HCT116 (cell line): Measurements from ENCODE around the gene B3GALT5.

Experiments
- CTCF ChIP-seq, 3 experiments: fragments of 200-600 bp in 1 of 3; sonication (generic) in 1 of 3; IDR thresholded peaks in 2 of 3; conservative IDR thresholded peaks in 1 of 3; 2 replicates each; pipeline ENCODE4 v1.5.1; 2012 to 2017; ENCODE audit warnings: low read depth in 2 of 3, low read length in 2 of 3, antibody characterized with exemption in 1 of 3, borderline replicate concordance in 1 of 3, control low read depth in 1 of 3, mild to moderate bottlenecking in 1 of 3, mixed read lengths in 1 of 3, mixed run types in 1 of 3, moderate library complexity in 1 of 3; ENCODE audit not compliant: insufficient read depth in 1 of 3
- POLR2AphosphoS5 ChIP-seq: IDR thresholded peaks from 2 replicates; pipeline ENCODE4 v1.6.1; 2011; ENCODE audit warnings: mild to moderate bottlenecking, low read depth, low read length, moderate library complexity
- ZBTB33 ChIP-seq: IDR thresholded peaks from 2 replicates; pipeline ENCODE4 v1.6.1; 2011; ENCODE audit warnings: mild to moderate bottlenecking, low read length, moderate library complexity; ENCODE audit not compliant: insufficient replicate concordance; ENCODE audit errors: extremely low read depth

GRCh38 chr21:39707316-39707715, 94.6 kb downstream of the B3GALT5 start:
- no peak for TF ChIP-seq ZBTB33
- no peak for TF ChIP-seq CTCF (IDR thresholded peaks at IDR 0.05 in 2 of 3, conservative IDR thresholded peaks at IDR 0.05 in 1 of 3; ENCODE audit: borderline replicate concordance in 1 of 3, insufficient read depth in 1 of 3, low read depth in 2 of 3, low read length in 2 of 3)
- no peak for TF ChIP-seq POLR2AphosphoS5
